Colonic mucosa (tissue), 4 donors: ENCODE data around the gene KCNIP2. TPM values are rescaled to one million over a fixed set of nuclear protein-coding genes. Genes with fewer than 3 reads are reported as not detected.

ENCODE experiments used
- DNase-seq: peaks from one replicate; pipeline ENCODE4 v3.0.0-alpha.2; 2020
- H3K27ac ChIP-seq: fragments of 200-600 bp; one replicate; pipeline ENCODE4 v1.8.0; 2021
- H3K27me3 ChIP-seq: fragments of 200-600 bp; one replicate; pipeline ENCODE4 v1.8.0; 2021
- H3K36me3 ChIP-seq: fragments of 200-600 bp; one replicate; pipeline ENCODE4 v1.8.0; 2021
- H3K4me1 ChIP-seq: fragments of 200-600 bp; one replicate; pipeline ENCODE4 v1.8.0; 2021; ENCODE audit warnings: mild to moderate bottlenecking
- H3K4me3 ChIP-seq: fragments of 200-600 bp; one replicate; pipeline ENCODE4 v1.8.0; 2021
- H3K9ac ChIP-seq, 2 donors: one replicate each; pipeline ENCODE4 v1.7.0; 2013; ENCODE audit warnings: control low read depth in 2 of 2, low read depth in 2 of 2, low read length in 2 of 2
- H3K9me3 ChIP-seq: fragments of 200-600 bp; one replicate; pipeline ENCODE4 v1.8.0; 2021
- intact Hi-C: fragments of 100-400 bp; cut with DNase I; formaldehyde crosslinking; loops from one replicate; pipeline ENCODE4 v1.14.1; 2022
- total RNA-seq, 2 donors: library from RNA; stranded (reverse); fragmentation: NEBNext Ultra II Directional in 1 of 2; extraction: Animal tissue kit (Norgen Biotek cat#: 25700) in 1 of 2; gene quantifications; one replicate each; pipeline ENCODE4 v1.2.1, GENCODE V29; 2021
- TF ChIP-seq, protein P1 (sequence below): fragments of 200-600 bp; IDR thresholded peaks from one replicate; pipeline ENCODE4 v1.8.0; 2022; ENCODE audit warnings: antibody characterized with exemption, mild to moderate bottlenecking
- donor health status: healthy.
- donor health status: DM: no; HTN: no; CAD: no.
- donor health status: DM: no; HTN: no; CAD: no.

Gene KCNIP2
- total RNA-seq, 2 donors from 2014 or later = 1.5 to 2.8 TPM

DNA sequence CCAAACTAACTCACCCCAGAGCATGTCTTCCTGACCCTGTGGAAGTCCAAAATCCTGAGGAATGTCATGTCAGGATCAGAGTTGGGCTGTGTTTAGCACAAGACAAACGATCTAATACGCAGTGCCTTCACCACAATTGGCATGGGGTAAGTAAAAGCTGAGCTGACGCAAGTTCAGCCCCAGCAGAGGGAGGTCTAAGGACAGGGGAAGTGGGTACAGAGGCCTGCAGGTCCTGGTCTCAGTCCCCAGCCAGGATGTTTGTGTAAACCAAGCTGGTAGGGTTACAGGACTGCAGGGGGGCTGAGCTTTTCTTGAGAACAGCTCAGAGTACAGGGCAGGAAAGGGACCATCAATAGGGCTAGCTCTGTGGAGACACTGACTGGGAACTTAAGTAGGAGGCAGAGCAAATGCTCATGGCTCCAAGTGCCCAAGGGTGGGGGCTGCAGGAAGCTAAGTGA is 5.3 kb upstream of the KCNIP2 start:
- Histone ChIP-seq H3K4me1 (no peaks in the 10 kb centered on the region), H3K9ac (no peak overlapping the region), H3K27me3 (no peaks in the 10 kb centered on the region), H3K36me3 (no peaks in the 10 kb centered on the region), H3K27ac (no peak overlapping the region), H3K4me3 (no peak overlapping the region), H3K9me3 (no peaks in the 10 kb centered on the region)
- no peak for DNase-seq
- TF ChIP-seq, protein P1, sequence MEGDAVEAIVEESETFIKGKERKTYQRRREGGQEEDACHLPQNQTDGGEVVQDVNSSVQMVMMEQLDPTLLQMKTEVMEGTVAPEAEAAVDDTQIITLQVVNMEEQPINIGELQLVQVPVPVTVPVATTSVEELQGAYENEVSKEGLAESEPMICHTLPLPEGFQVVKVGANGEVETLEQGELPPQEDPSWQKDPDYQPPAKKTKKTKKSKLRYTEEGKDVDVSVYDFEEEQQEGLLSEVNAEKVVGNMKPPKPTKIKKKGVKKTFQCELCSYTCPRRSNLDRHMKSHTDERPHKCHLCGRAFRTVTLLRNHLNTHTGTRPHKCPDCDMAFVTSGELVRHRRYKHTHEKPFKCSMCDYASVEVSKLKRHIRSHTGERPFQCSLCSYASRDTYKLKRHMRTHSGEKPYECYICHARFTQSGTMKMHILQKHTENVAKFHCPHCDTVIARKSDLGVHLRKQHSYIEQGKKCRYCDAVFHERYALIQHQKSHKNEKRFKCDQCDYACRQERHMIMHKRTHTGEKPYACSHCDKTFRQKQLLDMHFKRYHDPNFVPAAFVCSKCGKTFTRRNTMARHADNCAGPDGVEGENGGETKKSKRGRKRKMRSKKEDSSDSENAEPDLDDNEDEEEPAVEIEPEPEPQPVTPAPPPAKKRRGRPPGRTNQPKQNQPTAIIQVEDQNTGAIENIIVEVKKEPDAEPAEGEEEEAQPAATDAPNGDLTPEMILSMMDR = no peak
- intact Hi-C loops = no loop called here

DNA sequence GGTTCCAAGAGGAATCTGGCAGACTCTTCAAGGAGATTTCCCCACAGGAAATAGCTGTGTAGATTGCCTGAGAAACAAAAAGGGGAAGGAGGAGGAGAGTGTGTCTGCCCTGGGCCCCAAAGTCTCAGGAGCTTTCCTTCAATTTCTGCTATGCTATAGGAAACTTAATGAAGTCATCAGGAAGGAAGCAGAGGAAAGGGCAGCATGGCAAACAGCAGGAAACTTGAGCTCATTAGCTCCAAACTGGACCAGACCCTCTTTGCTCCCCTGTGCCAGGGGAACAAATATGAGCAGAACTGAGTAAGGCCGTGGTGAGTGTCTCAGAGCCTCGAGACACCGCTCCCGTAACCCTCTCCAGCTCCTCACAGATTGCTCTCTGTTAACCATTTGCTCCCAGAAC is 4.8 kb upstream of the KCNIP2 start:
- Histone ChIP-seq H3K27ac (no peak overlapping the region), H3K27me3 (no peaks in the 10 kb centered on the region), H3K4me1 (no peaks in the 10 kb centered on the region), H3K36me3 (no peaks in the 10 kb centered on the region), H3K9ac (no peak overlapping the region), H3K4me3 (no peak overlapping the region), H3K9me3 (no peaks in the 10 kb centered on the region)
- TF ChIP-seq, protein P1 = no peak
- DNase-seq = no peak
- intact Hi-C loops = no loop called here

DNA sequence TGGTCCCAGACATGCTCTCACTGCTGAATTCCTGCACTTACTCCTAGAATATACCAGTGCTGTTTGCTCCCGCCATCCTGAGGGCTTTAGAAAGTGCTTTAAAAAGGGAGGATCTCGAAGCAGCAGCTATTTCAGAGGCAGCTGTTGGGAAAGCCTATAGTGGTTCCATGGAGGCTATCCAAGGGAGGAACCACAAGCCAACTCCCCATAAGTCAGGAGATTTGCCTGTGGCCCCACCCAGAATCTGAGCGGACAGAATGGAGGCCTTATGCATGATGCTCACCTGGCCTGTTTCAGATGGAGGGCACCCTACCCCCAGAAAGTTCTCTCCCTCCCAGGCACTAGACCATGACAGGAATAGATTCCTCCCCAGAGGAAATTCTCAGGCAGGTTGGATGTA is 2.3 kb upstream of the KCNIP2 start:
- intact Hi-C loops = no loop called here
- DNase-seq = no peak
- Histone ChIP-seq H3K9ac (no peak overlapping the region), H3K4me3 (no peak overlapping the region), H3K27ac (no peak overlapping the region), H3K27me3 (no peaks in the 10 kb centered on the region), H3K36me3 (no peaks in the 10 kb centered on the region), H3K4me1 (peaks cover 3% of the 10 kb centered on the region), H3K9me3 (no peaks in the 10 kb centered on the region)
- TF ChIP-seq, protein P1 = no peak

DNA sequence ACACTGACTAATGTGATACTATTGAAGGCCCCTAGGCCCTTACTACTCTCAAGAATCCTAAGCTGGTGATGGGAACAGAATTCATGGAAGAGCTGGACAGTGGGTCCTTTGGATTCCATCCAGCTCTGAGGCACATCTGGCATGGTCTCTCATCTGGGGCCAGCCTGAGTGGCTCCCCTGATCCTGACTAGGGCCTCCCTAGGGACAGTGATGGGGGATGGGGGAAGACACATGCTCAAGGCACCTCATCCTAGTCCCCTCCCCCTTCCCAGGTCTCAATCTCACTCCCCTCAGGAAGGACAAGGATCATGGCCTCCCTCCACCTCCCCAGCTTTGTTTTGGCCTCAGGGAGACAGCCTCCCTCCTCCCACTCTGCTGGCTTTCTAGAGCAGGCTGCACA is 1.8 kb downstream of the KCNIP2 start:
- Histone ChIP-seq H3K9ac (no peak overlapping the region), H3K4me1 (peaks cover 10% of the 10 kb centered on the region), H3K4me3 (no peak overlapping the region), H3K27me3 (no peaks in the 10 kb centered on the region), H3K27ac (no peak overlapping the region), H3K9me3 (no peaks in the 10 kb centered on the region), H3K36me3 (no peaks in the 10 kb centered on the region)
- TF ChIP-seq, protein P1 = no peak
- DNase-seq = no peak
- intact Hi-C loops = loop anchor here (2.0 kb wide), 2 partner anchors 169 to 231 kb away; no protein-coding TSS in a partner anchor

DNA sequence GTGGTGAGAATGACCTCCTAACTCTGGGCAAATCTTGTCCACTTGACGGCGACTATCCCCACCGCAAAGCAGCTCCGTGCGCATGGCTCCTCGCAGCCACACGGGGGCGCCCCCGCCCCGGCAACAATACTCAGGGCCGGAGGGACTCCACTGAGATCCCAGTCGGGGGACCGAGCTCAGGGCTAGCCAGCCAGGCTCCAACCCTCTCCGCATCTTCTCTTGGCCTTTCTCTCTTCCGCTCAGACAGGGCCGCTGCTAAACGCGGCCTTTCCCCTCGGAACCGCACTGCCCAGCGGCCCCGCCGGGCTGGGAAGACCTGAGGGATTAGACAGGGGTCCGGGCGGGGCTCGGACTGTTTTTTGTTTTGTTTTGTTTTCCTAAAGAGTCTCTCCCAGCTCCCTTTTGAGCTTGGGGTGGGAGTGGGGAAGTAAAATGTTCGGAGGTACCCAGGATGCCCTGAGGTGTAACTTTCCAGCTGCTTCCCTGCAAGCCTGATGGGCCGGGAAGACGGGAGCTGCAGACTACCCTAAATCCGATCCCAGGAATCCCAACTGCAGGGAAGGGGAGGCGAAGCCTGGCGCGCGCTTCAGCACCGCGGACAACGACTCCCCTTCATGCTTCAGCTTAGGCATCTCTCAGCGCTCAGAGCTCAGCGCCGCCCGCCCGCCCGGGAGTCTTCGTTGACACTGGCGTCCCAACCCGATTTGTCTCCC is 2.7 kb downstream of the KCNIP2 start:
- no peak overlapping the region for H3K9ac ChIP-seq
- intact Hi-C loops = loop anchor here (2.0 kb wide), 2 partner anchors 170 to 232 kb away; no protein-coding TSS in a partner anchor
- TF ChIP-seq, protein P1 = peak; percentile 96
- H3K9me3 ChIP-seq = no peaks in the 10 kb centered on the region
- peaks cover 10% of the 10 kb centered on the region for H3K4me1 ChIP-seq
- H3K27ac ChIP-seq = no peak overlapping the region
- H3K36me3 ChIP-seq = no peaks in the 10 kb centered on the region
- DNase-seq = peak; percentile 81
- H3K4me3 ChIP-seq = peak overlapping the region; percentile 24
- no peaks in the 10 kb centered on the region for H3K27me3 ChIP-seq
